ENCODE measurements around the gene NTRK3.

NTRK3 gene

DNA sequence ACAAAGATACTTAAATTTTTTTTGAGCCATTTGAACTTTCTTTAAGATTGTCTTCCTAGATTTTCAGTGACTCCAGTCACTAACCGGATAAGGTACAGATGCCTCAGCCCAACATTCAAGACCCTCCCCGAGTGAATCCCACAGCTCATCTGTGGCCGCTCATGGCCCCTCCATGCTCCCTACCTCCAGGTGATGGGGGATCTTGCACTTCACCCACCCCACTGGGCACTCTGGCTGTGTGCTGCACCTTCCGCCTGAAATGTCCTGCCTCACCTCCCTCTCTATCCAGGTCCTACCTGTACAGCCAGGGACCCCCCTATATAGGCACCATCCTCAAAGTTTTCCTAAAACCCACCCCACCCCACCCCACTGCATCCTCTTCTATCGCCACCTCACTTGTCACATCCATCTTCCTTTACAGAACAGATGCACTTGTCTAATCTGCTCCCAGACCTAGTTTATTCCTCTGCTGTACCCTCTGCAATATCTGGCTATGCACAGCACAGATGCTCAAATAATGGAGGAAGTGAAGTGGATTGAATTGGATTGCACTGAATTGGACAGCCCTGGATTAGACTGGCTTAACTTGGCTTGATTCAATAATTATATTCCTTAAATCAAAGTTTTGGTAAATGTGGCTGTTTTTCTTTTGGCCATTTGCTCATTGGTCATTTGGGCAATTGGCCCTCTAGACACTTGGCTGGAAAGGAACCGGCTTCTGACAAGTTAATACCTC, 24.5 kb downstream of the NTRK3 start:
- Histone ChIP-seq H3K36me3 (ENCODE audit: insufficient read depth, low read length) (no peaks in the 10 kb centered on the region), H3K27ac (no peak overlapping the region), H3K4me3 (no peak overlapping the region), H3K9me3 (ENCODE audit: low read depth, low read length) (no peaks in the 10 kb centered on the region), H3K9ac (ENCODE audit: insufficient read length) (no peak overlapping the region)
- no peak for DNase-seq (ENCODE audit: low read depth, low spot score)
- no peak for TF ChIP-seq EZH2 (IDR thresholded peaks at IDR 0.05)
- no peak for TF ChIP-seq POLR2AphosphoS5 (IDR thresholded peaks at IDR 0.05; ENCODE audit: borderline replicate concordance, low read depth, low read length)
- TF ChIP-seq FOXP2 (optimal IDR thresholded peaks at IDR 0.05; ENCODE audit: control extremely low read depth, extremely low read length, insufficient read depth), result no peak

DNA sequence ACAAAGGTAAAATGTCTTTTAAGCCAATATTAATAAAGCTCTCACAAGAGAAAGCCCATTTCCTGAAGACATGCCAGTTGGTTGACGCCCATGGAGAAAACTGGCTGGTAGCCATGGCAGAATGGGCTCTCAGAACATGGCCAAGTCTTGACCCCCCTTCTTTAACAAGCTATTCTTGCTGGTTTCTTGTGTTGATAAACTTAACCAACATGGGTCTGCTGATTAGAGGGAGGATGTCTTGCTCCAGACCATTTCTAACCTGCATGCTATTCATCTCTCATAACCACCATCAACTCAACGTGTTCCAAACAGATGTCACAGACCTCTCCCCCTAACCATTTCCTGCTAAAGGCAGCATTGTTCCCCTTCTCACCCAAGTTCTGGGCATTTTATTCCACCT, 25.7 kb downstream of the NTRK3 start:
- H3K9ac ChIP-seq (ENCODE audit: insufficient read length), result no peak overlapping the region
- TF ChIP-seq EZH2 (IDR thresholded peaks at IDR 0.05) (no peak), FOXP2 (optimal IDR thresholded peaks at IDR 0.05; ENCODE audit: control extremely low read depth, extremely low read length, insufficient read depth) (no peak), POLR2AphosphoS5 (IDR thresholded peaks at IDR 0.05; ENCODE audit: borderline replicate concordance, low read depth, low read length) (no peak)
- H3K9me3 ChIP-seq (ENCODE audit: low read depth, low read length), result no peaks in the 10 kb centered on the region
- no peaks in the 10 kb centered on the region for H3K36me3 ChIP-seq (ENCODE audit: insufficient read depth, low read length)
- DNase-seq (ENCODE audit: low read depth, low spot score), result no peak
- no peak overlapping the region for H3K4me3 ChIP-seq
- no peak overlapping the region for H3K27ac ChIP-seq

DNA sequence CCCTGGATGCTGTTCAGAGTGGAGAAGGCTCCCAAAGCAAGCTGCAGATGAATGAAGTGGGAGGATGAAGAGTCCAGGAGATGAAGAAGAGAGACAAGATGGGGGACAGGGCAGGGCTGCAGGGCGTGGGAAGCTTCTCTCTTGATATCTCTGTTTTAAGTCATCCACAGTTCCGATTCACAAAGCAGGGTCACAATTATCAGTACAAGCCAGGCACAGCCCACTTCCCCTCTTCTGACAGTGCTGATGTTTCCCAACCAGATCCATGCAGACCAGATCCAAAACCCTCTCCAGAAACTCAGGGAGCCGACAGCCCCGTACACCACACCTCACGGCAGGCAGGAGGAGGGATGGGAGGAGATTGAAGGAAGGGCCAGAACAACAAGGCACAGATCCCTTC, 31.1 kb downstream of the NTRK3 start:
- TF ChIP-seq FOXP2 (optimal IDR thresholded peaks at IDR 0.05; ENCODE audit: control extremely low read depth, extremely low read length, insufficient read depth) (no peak), EZH2 (IDR thresholded peaks at IDR 0.05) (no peak), POLR2AphosphoS5 (IDR thresholded peaks at IDR 0.05; ENCODE audit: borderline replicate concordance, low read depth, low read length) (no peak)
- DNase-seq (ENCODE audit: low read depth, low spot score), result no peak
- no peak overlapping the region for H3K27ac ChIP-seq
- H3K9ac ChIP-seq (ENCODE audit: insufficient read length), result no peak overlapping the region
- no peaks in the 10 kb centered on the region for H3K36me3 ChIP-seq (ENCODE audit: insufficient read depth, low read length)
- no peak overlapping the region for H3K4me3 ChIP-seq
- H3K9me3 ChIP-seq (ENCODE audit: low read depth, low read length), result no peaks in the 10 kb centered on the region

- no peak for DNase-seq (ENCODE audit: low read depth, low spot score)
- Histone ChIP-seq H3K4me3 (no peak overlapping the region), H3K9me3 (ENCODE audit: low read depth, low read length) (no peaks in the 10 kb centered on the region), H3K36me3 (ENCODE audit: insufficient read depth, low read length) (no peaks in the 10 kb centered on the region), H3K9ac (ENCODE audit: insufficient read length) (no peak overlapping the region), H3K27ac (no peak overlapping the region)
- no peak for TF ChIP-seq EZH2 (IDR thresholded peaks at IDR 0.05)
- no peak for TF ChIP-seq FOXP2 (optimal IDR thresholded peaks at IDR 0.05; ENCODE audit: control extremely low read depth, extremely low read length, insufficient read depth)
- TF ChIP-seq POLR2AphosphoS5 (IDR thresholded peaks at IDR 0.05; ENCODE audit: borderline replicate concordance, low read depth, low read length), result no peak
Measured at GRCh38 chr15:88223084-88223483, 33.5 kb downstream of the NTRK3 start.

DNA sequence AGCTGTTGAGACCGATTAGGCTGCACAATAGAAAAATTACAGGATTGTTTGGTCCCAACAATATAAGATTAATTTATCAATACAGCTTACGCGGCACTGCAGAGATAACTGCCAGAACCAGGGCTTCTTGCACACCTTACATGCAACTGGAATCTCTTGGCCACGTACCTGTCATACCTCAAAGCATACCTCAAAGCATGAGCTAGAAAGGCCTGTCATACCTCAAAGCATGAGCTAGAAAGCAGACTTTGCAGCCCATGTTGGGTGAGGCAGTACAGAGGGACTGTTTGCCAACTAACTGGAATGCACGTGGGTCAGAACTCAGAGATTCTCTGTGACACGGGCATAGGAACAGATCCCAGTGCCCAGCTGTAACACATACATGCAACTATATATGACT, 34.7 kb downstream of the NTRK3 start:
- no peaks in the 10 kb centered on the region for H3K9me3 ChIP-seq (ENCODE audit: low read depth, low read length)
- H3K4me3 ChIP-seq, result no peak overlapping the region
- no peak for DNase-seq (ENCODE audit: low read depth, low spot score)
- no peak overlapping the region for H3K9ac ChIP-seq (ENCODE audit: insufficient read length)
- H3K36me3 ChIP-seq (ENCODE audit: insufficient read depth, low read length), result no peaks in the 10 kb centered on the region
- TF ChIP-seq FOXP2 (optimal IDR thresholded peaks at IDR 0.05; ENCODE audit: control extremely low read depth, extremely low read length, insufficient read depth) (no peak), POLR2AphosphoS5 (IDR thresholded peaks at IDR 0.05; ENCODE audit: borderline replicate concordance, low read depth, low read length) (no peak), EZH2 (IDR thresholded peaks at IDR 0.05) (no peak)
- H3K27ac ChIP-seq, result no peak overlapping the region

DNA sequence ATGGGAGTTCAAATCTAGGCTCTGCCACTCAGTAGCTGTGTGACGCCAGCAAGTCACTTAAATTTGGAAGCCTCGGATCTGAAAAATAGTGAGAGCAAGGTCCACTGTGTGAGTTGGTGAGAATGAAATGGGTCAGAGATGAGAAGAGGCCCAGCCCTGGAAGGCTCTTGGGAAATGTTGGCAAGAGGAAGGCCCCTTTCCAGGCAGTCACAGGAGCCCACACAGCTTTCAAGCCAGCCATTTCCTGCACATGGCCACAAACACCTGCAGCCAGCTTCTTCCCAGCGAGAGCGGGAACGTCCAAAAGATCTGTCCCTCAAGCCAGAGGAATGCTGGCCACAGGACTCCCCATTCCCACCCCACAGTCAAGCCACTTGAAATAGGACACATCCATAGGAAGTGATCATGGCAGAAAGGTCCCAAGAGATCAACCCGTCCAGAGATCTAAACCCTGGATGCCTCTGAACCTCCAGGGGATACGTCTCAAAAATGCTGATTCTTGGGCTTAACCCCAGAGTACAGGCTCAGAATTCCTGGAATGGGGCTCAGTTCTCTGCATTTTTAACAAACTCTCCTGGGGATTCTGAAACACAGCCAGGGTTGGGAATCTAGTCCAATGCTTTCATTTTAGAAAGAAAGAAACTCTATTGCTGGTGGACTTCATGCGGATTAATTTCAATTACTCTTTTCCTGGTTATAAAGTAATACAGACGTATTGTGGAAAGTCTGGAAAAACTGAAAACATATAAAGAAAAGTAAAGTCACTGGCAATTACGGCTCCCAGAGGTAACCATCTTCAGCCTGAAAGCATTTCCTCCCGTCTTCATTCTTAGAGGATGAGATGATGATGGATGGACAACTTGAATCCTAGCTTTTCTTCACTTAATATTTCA, 35.9 kb downstream of the NTRK3 start:
- TF ChIP-seq FOXP2 (optimal IDR thresholded peaks at IDR 0.05; ENCODE audit: control extremely low read depth, extremely low read length, insufficient read depth) (no peak), POLR2AphosphoS5 (IDR thresholded peaks at IDR 0.05; ENCODE audit: borderline replicate concordance, low read depth, low read length) (no peak), EZH2 (IDR thresholded peaks at IDR 0.05) (no peak)
- no peaks in the 10 kb centered on the region for H3K36me3 ChIP-seq (ENCODE audit: insufficient read depth, low read length)
- no peak overlapping the region for H3K4me3 ChIP-seq
- H3K9me3 ChIP-seq (ENCODE audit: low read depth, low read length), result no peaks in the 10 kb centered on the region
- no peak for DNase-seq (ENCODE audit: low read depth, low spot score)
- H3K27ac ChIP-seq, result no peak overlapping the region
- no peak overlapping the region for H3K9ac ChIP-seq (ENCODE audit: insufficient read length)

GRCh38 chr15:88219623-88220022, 36.9 kb downstream of the NTRK3 start:
- no peaks in the 10 kb centered on the region for H3K9me3 ChIP-seq (ENCODE audit: low read depth, low read length)
- H3K9ac ChIP-seq (ENCODE audit: insufficient read length), result no peak overlapping the region
- TF ChIP-seq FOXP2 (optimal IDR thresholded peaks at IDR 0.05; ENCODE audit: control extremely low read depth, extremely low read length, insufficient read depth), result no peak
- TF ChIP-seq POLR2AphosphoS5 (IDR thresholded peaks at IDR 0.05; ENCODE audit: borderline replicate concordance, low read depth, low read length), result no peak
- TF ChIP-seq EZH2 (IDR thresholded peaks at IDR 0.05), result no peak
- DNase-seq (ENCODE audit: low read depth, low spot score), result no peak
- no peak overlapping the region for H3K27ac ChIP-seq
- no peaks in the 10 kb centered on the region for H3K36me3 ChIP-seq (ENCODE audit: insufficient read depth, low read length)
- H3K4me3 ChIP-seq, result no peak overlapping the region

DNA sequence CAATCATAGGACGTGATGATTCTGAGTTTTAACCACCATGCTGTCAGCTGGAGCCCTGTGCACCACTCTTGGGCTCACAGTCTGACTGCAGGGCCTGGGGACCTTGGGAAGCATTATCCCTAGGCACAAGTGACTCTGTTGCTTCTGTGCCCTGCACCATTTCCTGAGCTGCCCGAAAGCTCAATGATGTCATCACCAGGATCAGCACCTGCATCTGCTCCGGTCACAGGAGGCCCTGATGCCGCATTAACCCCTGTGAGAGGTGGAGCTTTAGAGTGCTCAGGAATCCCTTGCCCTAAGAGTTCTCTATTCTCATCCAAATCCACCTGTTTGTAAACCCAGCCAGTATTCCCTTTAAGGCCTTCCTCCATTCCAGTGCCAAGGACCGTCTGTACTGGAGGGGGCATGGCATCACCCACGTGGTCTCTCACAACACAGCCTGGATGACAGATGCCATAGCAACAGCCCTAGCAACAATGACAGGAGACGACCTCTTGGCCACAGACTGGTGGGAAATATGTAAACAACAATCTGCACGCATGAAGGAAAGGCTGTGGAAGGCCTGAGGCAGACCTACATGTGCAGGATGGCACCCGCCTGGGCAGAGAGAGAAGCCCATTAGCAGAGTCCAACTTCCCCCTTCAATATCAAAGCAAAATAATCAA, 37.9 kb downstream of the NTRK3 start:
- Histone ChIP-seq H3K36me3 (ENCODE audit: insufficient read depth, low read length) (no peaks in the 10 kb centered on the region), H3K27ac (no peak overlapping the region), H3K9ac (ENCODE audit: insufficient read length) (no peak overlapping the region), H3K9me3 (ENCODE audit: low read depth, low read length) (no peaks in the 10 kb centered on the region), H3K4me3 (no peak overlapping the region)
- DNase-seq (ENCODE audit: low read depth, low spot score), result no peak
- TF ChIP-seq EZH2 (IDR thresholded peaks at IDR 0.05) (no peak), POLR2AphosphoS5 (IDR thresholded peaks at IDR 0.05; ENCODE audit: borderline replicate concordance, low read depth, low read length) (no peak), FOXP2 (optimal IDR thresholded peaks at IDR 0.05; ENCODE audit: control extremely low read depth, extremely low read length, insufficient read depth) (no peak)

All from SK-N-MC (cell line).